Activated gamma-delta T cell treated with anti-CD3 and anti-CD28 coated beads, Interleukin-2, amount 50 U/mL, for 16 hours (primary cell): Measurements from ENCODE around the gene GGACT.

Experiments
- DNase-seq: peaks from one replicate; pipeline ENCODE4 v3.0.0-alpha.2; 2020; ENCODE audit warnings: low read depth

The GGACT gene

DNA sequence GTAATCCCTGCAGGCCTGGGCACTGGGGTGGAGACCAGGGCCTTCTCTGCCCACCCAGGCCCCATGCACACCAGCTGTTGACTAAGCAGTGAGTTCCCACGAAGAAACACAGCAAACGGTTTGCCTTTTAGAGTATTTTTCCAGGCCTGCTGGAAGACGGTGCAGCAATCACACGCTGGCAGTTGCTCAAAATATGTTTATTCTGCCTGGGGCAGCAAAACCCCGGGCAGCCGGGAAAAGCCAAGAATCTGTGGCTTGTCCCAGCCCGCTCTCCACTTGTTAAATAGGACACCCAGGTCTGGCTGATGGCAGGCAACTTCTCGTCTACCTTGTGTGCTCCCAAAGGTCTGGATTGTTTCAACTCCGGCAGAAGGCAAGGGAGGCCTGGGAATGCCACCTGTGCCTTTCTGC lies 40.8 kb downstream of the GGACT start:
- no peak for DNase-seq

DNA sequence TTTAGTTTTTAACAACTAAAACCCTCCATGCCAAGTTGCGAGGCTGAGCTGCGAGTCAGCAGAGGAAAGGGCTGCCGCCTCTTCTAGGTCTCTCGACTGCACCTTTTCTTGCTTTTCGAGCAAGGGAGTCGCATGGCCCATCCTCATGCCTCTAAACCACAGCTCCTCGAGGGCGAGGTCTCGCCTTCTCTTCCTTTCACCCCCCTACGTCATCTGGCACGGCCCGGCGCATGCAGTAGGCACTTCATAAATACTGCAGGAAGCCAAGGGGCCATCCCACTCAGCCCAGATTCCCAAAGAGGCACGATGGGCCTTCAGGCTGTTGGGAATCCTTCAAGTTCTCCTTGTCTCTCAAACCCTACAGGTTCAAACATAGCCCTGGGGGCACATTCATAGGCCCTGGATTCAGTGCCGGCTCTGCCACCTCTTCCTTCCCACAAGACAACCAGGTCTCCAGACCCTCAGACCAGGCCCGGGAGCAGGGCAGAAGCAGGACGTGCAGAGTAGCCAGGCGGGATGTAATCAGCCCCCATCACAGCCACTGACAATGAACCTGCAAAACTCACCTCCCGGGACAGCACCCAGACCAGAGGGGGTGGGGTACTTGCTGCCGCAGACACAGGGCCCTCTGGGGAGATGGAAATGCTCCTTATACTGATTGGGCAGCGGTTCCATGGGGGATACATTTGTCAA lies 41.7 kb downstream of the GGACT start:
- DNase-seq, result no peak

DNA sequence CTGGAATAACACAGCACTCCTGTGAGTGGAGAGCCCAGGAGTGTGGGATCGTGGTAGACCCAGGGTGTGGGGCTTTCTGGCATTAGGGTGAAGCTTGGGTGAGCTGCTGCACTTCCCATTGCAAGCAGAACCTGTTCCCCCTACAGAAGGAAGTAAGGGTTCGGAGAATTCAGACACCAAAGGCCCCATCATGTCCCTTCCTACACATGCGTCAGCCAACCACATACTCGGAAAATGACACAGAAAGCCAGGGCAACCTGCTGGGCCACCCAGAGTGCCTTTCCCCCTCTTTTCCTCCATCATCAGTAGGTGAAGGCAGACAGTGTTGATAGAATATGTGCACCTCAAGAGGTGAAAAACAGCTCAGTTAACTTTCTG lies 42.9 kb downstream of the GGACT start:
- no peak for DNase-seq

DNA sequence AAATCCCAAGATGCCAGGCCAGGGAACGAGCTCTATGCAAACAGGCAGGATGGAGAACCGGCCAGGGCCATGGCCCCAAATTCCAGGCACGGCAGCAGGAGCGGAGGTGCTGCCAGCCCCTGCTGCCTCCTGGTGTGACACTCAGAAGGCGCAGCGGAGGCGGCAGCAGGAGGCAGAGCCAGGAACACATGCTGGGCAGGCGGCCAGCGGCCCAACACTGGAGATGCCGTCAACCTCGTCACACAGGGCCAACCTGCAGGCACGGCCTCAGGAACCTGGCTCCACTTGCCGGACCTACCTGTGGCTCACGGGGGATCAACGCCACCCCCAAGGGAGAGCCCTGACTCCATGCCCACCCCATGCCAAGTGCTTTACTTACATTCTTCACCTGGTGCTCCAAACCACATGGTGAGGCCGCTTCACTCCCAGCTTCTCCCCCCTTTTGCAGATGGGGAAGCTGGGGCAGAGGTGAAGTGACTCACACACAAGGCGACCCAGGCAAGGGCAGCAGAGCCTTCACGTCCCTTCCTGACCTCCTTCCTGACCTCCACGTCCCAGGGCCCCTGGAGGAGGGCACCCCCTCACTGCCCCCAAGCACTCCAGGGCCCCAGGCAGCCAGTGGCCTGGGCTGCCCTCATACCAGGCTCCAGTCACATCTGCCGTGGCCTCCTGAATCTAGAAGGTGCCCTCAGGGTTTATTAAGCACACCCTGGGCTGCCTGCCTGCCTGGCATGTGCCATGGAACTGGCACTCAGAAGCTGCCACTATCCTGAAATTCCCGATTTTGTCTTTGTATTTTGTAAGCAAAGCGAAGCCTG lies 43.5 kb downstream of the GGACT start:
- DNase-seq, result no peak

DNA sequence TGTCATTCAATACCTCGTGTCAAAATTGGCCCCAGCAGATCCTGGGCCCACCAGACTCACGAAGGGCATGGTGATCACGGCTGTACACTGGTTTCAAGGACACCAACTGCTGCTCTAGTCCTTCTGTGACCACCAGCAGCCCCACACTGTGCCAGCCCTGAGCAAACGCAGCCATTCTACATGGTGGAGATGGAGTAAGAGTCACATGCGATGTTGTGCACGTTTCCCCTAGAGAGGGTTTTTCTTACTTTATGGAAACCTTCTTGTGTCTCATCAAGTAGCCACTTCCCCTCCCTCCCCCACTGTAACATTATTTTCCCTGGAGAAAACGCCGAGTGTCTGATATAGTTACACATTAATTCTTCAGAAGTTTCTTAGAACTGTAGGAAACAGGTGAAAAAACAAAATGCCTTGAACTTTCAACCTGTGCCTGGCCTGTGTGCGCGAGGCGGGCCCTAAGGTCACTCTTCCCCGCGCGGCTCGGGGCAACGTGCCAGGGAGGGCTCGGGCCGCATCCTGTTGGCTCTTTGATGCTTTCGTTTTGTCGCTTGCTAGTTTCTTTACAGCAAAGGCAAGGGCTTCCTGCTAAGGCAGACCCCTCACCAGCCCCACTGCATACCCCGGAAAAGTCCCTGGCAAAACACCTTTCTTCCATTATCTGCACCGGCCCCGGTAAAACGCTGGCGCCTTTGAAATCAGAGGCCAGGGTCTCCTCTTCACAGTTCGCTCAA lies 44.6 kb downstream of the GGACT start:
- DNase-seq, result no peak

DNA sequence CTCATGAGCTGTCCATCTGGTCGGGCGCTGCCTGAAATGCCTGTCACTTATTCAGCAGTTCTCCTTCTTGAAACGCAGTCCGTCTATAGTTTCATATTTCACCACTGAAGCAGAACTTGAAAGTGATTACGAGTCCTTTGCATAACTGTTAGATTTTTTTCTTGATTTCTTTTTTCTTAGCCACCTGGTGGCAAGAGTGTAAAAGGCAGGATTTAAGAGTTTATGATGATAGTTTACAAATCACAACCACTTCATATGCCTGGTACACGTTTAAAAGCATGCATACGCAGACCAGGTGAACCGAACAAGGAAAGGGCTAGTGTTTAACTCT lies 45.8 kb downstream of the GGACT start:
- no peak for DNase-seq

DNA sequence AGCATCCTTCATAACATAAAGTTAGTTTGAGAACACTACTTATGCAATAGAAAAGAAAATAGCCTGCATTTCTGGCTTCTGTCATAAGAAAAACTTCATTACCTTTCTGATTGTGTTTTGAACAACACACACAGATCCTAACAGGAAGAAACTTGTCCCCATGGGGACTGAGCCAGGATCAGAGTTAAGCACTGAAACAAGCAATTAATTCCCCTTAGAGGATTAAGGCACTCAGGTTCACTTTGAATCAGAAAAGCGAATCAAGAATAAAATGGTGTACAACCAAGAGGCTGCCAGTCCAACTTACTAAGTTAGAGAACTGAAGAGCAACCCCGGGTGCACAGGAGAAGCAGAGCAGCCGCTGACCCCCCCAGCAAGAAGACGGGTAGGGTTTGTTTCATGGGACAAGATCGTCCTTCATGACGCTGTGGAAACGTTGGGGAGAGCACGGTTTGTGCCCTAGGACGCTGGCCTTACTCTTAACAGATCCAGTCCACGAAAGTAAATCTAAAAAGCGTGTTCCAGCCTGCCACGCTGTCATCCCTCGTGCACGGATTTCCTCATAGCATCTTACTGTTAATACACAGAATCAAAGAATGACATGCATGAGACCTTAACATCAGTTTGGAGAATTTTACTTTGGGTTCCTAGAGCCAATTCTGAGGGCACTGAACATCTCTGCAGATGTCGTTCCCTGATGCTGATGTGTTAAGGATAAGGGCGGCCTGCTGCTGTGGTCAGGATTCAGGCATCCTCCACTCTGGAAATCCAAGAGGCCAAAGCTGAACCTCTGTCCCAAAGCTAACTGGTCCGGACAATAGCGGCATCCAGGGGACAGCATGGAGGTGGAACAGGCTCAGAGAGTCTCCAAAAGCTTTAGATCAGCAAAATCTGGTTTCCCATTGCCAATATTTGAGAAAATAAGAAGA lies 46.4 kb downstream of the GGACT start:
- DNase-seq, result no peak

DNA sequence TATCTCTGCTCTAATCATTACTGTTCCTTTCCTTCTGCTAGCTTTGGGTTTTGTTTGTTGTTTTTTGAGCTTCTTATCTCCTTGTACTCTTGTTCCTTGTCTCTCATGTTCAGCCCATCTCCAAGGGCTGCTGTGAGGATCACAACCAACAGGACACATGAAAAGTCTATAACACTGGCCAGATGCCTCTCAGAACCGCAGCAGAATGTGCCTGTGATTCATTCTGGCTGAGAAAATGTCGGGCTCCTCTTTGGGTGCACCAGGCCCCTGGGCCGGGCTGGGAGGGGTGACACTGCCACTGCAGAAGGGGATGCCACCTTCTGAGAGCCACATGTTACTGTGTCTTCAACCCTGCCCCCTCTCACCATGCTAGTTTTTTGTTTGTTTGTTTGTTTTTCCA lies 48.0 kb downstream of the GGACT start:
- DNase-seq, result no peak

DNA sequence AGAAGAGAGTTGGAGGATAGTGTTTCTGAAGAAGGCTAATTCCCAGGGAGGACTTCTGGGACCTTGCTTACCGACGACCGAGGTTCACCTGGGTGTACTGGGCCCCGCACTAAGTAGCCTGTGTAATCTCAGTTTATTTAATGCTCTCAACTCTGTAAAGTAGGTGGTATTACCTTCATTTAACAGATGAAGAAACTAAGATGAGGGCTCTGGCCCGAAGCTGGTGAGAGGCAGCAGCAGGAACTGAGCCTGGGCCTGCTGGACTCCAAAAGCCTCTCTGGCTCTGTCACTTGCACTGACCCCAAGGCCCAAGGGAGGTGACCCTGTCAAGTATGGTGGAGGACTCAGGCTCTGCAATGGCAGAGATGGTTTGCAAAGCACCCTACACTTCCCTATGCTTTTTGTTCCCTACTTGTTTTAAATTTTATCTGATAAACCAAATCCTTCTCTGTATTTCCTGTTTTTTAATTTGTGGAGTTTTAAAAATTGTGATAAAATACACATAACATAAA lies 50.6 kb downstream of the GGACT start:
- no peak for DNase-seq

DNA sequence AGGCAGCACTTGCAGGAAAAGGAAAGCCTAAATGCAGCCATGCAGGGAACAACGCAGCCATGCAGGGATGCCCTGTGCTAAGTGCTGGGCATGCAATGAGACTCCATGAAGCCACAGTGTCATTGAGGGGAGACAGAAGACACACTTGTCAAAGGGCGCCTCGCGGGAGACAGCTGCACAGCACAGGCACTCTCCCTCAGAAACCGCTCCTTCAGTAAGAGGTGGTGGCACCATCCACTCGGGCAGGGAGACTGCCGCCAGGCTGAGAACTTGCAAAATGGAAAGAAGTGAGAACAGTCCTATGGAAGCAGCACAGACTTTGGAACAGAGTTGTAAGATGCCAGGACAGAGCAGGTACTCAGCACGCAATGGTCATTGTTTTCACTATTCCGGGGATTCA lies 51.1 kb downstream of the GGACT start:
- no peak for DNase-seq

DNA sequence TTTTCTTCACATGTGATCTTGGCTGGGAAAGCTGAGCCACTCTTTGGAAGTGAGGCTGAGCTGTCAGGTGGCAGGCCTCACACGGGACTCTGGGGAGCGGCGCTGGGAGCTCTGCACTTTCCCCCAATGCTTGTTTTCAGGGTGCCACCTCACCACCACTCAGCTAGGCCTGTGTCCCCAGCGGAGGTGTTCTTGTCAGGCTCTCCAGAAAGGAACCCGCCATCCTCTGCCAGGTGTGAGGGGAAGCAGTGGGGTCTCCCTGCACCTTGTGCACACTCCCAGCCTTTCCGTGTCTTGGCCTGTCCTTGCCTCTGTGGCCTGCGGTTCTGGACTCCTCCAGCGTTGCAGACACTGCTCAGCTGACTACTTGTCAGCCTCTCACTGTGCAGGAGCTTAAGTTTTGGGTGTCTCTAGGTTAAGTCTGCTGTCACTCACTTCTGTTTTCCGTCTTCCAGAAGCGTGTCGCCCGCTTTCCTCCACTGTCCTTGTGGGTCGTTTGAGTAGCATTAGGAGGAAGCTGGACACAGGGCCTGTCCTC lies 51.9 kb downstream of the GGACT start:
- no peak for DNase-seq

DNA sequence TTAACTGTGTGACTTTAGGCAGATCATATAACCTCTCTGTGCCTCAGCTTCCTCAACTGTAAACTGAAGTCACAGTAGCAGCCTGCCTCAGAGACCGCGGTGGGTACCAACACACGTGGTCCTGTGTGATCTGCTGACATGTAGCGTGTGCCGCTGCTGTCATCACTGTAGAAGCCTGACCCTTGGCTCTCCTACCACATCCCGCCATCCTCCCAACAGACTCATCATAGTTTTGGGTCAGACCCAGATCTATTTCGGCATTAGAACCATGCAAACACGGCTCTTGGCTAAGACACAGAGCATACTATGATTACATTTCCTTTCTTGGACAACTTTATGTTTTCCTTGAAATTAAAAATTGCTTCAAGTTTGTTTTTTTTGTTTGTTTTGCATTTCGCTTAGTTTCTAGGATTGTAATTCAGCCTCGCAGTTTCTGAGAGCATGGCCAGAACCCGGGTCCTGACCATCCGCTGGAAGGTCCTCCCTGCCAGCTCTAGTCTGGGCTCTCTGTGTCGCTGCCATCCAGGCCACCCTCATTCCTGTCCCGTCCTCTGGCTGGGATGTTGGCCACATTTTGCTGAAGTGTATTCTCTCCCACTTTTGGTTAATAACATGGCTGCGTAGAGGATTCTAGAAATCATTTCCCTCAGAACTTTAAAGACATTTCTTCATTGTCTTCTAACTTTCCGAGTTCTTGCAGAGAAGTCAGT lies 53.0 kb downstream of the GGACT start:
- no peak for DNase-seq

DNA sequence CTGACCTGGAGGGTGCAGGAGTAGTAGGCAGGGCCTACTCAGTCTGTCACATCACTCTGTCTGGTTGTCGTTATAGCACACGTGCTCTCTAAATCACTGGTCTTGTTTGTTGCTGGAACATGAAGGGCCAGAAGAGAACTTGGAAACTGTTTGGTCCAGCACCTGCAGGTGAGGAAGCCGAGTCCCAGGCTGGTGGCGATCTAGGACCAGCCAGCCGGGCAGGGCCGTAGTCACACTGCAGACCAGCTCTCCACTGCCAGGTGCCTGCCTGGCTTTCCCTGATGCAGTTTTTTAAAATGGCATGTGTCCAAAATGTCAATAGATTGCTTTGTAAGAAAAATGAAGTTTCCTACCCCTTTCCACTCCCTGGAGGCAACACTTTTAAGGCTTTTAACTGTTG lies 53.7 kb downstream of the GGACT start:
- no peak for DNase-seq

DNA sequence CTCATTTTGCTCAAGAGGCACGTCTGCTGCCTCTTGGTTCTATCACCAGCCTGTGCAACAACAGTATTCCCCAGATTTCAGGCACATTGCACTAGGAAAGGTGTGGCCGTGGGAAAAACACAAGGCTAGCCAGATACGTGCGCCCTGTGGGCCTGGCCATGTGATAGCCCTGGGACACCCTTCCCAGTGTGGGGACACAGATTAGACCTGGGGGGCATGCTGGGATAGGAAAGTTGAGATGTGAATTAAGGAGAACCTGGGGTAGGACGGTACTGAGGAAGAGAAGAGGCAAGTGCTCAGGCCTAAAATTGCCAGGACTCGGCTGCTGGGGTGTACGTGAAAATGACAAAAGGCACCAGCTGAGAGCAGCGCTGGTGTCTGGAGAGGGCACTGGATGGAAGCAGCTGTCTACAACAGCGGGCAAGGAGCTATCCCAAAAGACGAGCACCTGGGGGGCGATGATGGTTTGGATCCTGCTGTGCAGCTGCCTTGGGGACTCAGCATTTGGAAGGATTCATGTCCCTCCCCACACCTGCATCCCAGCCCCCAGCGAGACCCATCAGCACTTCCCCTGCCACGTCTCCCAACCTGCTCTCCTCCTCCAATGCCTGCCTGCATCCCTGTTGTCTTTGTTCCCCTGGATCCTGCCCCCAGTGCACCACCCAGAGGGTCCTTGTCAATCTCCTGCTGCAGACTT lies 54.3 kb downstream of the GGACT start:
- no peak for DNase-seq

DNA sequence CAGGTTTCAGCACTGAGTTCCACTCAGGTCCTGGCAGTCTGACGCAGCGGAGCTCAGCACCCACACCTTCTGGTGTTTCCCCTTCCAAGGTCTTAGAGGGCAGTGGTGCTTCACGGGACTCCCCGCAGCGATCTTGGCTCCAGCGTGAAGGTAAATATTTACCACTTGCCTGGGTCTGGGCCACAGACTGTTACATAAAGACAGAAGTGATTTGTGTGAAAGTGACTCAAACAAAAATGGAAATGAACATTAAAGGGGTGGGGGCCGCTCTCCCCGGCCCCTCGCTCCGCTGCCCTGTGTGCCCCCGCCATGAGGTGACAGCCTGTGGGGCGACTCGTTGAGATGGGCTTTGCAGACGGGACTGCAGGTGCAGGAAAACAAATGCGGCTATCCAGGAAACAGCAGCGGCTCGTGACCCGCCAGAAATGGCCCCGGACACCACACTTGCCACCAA lies 55.0 kb downstream of the GGACT start:
- DNase-seq, result no peak

DNA sequence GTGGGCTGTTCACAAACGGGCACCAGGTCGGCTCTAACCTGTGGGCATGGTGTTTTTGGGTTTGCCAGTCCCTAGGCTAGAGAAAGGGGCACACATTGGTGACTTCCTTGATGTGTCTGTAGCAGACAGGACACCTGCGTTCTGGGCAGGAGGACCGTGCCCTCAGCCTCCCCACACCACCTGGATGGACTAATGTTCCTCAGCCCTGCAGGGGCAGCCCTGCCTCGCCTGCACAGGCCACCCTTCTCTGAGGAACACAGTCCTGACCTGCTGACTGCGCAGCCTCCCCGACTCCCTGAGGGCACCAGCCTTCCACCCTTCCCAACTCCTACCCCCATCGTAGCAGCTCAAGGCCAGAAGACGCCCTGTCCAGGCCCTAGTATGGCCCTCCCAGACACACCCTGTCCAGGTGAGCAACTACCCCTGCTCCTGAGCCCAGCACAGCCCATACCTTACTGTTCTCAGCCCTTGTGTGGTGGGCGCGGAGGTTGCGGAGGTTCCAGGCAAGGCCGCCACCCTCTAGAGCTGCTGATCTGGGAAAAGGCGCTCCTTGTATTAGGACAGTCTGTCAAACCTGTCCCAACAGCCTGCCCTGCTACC lies 55.7 kb downstream of the GGACT start:
- DNase-seq, result no peak

DNA sequence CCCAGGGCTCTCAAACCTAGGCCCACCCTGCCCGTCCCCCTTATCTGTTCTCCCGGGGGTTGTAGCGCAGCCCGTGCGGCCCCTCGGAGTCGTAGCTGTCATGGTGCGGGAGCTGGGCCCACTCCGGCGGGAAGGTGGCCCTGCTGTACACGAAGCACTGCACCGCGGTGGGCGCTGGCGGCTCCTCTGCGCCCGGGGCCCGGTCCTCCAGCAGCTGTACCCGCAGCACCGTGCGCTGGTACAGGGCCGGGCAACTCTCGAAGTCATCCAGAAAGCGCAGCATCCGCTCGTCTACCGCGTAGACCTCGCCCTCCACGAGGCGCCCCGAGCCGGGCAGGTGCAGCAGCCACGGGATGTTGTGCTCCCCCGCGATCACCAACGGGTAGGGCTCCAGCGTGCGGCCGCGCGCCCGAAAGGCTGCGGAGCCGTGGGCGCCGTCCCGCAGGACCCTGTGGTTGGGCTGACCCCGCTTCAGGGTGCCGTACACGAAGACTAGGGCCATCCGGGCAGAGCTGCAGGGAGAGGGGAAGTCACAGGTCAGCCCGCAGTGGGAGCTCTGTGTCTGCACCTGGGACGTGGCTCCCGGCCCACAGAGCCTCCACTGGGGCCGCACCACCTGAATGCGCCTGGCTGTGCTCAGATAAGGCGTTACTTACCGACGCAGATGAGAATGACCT lies 56.4 kb downstream of the GGACT start:
- no peak for DNase-seq

DNA sequence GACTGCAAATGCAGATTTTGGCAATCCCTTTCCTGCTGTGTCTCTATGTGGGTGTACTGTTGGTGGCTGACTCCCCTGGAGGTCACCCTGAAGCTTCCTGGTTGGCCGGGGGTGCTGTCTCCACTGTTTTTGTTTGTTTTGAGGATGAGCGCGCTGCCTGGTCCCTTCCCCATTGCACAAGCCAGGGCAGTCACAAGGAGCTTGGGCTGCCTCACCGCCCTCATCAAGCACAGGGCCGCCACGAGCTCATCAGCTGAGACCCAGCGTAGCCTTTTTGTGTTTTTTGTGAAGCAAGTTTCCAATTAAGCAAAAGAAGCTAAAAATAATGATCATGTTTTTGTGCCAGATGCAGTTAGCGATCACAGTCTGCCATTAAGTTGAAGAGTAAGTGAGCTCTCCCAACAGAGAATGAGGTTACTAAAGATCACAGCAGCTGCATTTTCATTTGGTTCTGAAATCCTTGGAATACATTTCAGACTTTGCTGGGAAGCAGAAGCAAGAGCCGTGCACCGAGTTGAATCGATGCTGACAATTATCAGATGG lies 57.8 kb downstream of the GGACT start:
- DNase-seq, result no peak
